OCI-LY3 (cell line): ENCODE measurements around the gene C19orf81.

Experiments
- CTCF ChIP-seq: fragments of 200-600, 300-600 bp; sonication (generic); IDR thresholded peaks from 2 replicates; pipeline ENCODE4 v1.5.1; 2014; ENCODE audit warnings: antibody characterized with exemption, low read length, low read depth
- EZH2phosphoT487 ChIP-seq: fragments of 200-600 bp; shearing (Covaris generic); IDR thresholded peaks from 2 replicates; pipeline ENCODE4 v1.6.1; 2018; ENCODE audit warnings: antibody characterized with exemption, mixed run types, low read depth

- TF ChIP-seq CTCF (no peak), EZH2phosphoT487 (no peak)
These were observed 19.4 kb upstream of the C19orf81 start for GRCh38 chr19:50629801-50630200.
